OCI-LY1 (cell line): ENCODE measurements around the gene ARHGAP33.

Experiments
- EZH2 ChIP-seq: fragments of 200-600 bp; sonication (generic), shearing (Covaris generic); IDR thresholded peaks from 2 replicates; pipeline ENCODE4 v1.8.0; 2017; ENCODE audit warnings: borderline replicate concordance, mixed run types, mild to moderate bottlenecking, antibody characterized with exemption, low read length, moderate library complexity, mixed read lengths
- TF ChIP-seq, protein P1 (sequence below): fragments of 200-600 bp; sonication (generic), shearing (Covaris generic); IDR thresholded peaks from 2 replicates; pipeline ENCODE4 v1.5.1; 2017; ENCODE audit warnings: mild to moderate bottlenecking, antibody characterized with exemption, low read length, moderate library complexity, mixed read lengths

DNA sequence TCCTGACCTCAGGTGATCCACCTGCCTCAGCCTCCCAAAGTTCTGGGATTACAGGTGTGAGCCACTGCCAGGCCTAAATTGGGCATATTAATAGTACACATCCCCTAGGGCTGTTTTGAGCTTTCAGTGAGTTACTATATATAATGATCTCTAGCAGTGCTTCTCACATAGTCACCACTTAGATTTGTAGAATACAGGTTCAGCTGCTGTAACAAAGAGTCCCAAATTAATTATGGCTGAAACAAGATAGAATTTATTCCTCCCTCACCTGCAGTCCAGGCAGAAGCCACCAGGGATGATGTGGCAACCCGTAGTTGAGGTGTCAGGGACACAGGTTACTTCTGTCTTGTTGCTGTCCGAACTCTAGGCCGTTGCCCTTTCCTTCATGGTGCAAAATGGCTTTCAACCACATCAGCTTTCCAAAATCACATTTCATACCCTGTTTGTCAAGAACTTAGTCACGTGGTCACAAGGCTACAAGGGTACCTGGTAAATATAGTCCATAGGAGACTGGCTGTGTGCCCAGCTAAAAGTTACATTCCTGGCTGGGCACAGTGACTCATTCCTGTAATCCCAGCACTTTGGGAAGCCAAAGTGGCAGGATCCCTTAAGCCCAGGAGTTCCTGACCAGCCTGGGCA lies 14.5 kb upstream of the ARHGAP33 start:
- TF ChIP-seq, protein P1, sequence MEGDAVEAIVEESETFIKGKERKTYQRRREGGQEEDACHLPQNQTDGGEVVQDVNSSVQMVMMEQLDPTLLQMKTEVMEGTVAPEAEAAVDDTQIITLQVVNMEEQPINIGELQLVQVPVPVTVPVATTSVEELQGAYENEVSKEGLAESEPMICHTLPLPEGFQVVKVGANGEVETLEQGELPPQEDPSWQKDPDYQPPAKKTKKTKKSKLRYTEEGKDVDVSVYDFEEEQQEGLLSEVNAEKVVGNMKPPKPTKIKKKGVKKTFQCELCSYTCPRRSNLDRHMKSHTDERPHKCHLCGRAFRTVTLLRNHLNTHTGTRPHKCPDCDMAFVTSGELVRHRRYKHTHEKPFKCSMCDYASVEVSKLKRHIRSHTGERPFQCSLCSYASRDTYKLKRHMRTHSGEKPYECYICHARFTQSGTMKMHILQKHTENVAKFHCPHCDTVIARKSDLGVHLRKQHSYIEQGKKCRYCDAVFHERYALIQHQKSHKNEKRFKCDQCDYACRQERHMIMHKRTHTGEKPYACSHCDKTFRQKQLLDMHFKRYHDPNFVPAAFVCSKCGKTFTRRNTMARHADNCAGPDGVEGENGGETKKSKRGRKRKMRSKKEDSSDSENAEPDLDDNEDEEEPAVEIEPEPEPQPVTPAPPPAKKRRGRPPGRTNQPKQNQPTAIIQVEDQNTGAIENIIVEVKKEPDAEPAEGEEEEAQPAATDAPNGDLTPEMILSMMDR = no peak
- no peak for TF ChIP-seq EZH2
